Measurements from ENCODE around the gene FNBP1.

FNBP1 gene

DNA sequence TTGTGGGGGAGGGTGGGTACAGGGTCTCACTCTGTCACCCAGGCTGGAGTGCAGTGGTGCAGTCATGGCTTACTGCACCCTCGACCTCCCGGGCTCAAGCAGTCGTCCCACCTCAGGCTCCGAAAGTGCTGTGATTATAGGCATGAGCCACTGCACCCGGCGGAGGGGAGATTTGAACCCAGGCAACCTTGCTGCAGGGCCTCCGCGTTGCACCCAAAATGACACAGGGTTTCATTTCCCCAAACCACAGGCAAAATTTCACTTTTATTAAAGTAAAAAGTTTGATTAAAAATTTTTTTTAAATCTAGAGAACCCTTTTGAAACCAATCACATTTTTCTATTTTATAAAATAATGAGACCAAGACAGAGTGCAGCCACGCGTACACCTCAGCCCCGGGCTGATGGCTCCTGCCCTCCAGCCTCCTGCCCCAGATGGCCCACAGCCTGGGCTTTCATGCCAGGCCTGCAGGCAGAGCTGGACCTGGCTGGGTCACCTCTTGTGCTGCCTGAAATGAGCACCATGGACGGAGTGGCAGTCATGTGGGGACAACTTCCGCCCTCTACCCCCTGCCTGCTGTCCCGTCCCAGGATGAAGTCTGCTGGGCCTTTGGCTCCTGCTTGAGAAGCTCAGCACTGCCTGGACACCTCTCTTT lies 177.2 kb downstream of the FNBP1 start:
- TF ChIP-seq, protein P1, sequence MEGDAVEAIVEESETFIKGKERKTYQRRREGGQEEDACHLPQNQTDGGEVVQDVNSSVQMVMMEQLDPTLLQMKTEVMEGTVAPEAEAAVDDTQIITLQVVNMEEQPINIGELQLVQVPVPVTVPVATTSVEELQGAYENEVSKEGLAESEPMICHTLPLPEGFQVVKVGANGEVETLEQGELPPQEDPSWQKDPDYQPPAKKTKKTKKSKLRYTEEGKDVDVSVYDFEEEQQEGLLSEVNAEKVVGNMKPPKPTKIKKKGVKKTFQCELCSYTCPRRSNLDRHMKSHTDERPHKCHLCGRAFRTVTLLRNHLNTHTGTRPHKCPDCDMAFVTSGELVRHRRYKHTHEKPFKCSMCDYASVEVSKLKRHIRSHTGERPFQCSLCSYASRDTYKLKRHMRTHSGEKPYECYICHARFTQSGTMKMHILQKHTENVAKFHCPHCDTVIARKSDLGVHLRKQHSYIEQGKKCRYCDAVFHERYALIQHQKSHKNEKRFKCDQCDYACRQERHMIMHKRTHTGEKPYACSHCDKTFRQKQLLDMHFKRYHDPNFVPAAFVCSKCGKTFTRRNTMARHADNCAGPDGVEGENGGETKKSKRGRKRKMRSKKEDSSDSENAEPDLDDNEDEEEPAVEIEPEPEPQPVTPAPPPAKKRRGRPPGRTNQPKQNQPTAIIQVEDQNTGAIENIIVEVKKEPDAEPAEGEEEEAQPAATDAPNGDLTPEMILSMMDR (IDR thresholded peaks at IDR 0.05; ENCODE audit: borderline replicate concordance, insufficient read depth, low read depth, low read length): no peak
- no peak overlapping the region for H3K4me3 ChIP-seq (ENCODE audit: low read depth, low read length)

- TF ChIP-seq, protein P1 (IDR thresholded peaks at IDR 0.05; ENCODE audit: borderline replicate concordance, insufficient read depth, low read depth, low read length): no peak
- H3K4me3 ChIP-seq (ENCODE audit: low read depth, low read length): no peak overlapping the region
Measured at GRCh38 chr9:129864991-129865647, 177.9 kb downstream of the FNBP1 start.

DNA sequence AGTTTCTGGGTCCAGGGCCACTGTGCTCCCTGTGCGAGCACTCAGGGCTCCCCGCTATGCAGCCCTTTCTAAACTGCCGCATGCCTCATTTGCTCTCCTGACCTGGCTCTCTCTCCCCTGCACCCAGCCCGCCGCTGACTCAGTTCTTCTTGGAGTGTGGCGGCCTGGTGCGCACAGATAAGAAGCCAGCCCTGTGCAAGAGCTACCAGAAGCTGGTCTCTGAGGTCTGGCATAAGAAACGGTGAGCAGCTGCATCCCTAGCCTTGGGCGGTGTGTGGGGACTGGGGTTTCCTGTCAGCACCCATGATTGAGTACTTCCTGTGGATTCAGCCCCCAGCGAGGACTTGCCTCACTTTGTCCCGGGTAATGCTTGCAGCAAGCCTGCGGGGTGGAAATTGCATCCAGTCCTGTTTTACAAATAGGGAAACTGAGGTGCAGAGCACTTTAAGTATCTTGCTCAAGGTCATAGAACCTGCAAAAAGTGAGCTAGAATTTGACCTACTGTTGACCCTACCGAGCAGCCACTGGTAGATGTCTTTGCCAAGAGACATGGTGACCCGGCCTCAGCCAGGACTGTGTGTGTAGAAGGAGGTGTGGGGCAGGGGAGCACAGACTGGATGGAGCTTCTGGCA lies 179.8 kb downstream of the FNBP1 start:
- TF ChIP-seq, protein P1 (IDR thresholded peaks at IDR 0.05; ENCODE audit: borderline replicate concordance, insufficient read depth, low read depth, low read length): no peak
- H3K4me3 ChIP-seq (ENCODE audit: low read depth, low read length): no peak overlapping the region

- TF ChIP-seq, protein P1 (IDR thresholded peaks at IDR 0.05; ENCODE audit: borderline replicate concordance, insufficient read depth, low read depth, low read length): no peak
- no peak overlapping the region for H3K4me3 ChIP-seq (ENCODE audit: low read depth, low read length)
Measured at GRCh38 chr9:129861447-129861827, 181.6 kb downstream of the FNBP1 start.

DNA sequence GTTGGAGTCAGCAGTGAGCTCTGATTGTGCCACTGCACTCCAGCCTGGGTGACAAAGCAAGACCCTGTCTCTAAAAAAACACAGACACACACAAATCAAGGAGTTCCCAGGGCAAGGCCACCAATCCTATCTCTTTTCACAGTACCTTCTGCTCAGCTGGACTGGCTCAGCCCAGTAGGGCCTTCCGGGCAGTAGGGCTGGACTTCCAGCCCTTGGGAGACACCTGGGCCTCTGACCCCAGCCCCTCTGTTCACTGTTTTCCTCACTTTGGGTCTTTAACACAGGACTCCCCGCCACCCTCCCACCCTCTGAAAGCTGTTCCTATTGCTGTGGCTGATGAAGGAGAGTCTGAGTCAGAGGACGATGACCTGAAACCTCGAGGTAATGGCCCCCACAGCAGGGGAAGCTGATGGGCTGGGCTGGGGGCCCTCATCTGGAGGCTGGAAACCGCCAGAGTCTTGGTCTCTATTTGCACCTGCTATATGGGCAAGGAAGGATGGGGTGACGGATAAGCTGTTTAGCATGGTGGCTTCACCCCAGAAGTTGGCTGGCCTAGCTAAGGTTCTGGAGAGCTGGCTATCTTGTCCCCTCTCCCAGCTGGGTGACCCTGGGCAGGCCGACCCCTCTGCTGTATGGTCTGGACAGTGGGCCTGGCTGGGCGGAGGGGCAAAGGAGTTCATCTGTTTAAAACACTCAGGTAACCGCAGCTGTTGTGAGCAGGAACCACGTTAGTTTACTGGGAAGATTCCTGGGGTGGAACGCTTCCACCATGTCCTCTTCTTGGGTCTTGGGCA lies 182.1 kb downstream of the FNBP1 start:
- TF ChIP-seq, protein P1 (IDR thresholded peaks at IDR 0.05; ENCODE audit: borderline replicate concordance, insufficient read depth, low read depth, low read length): no peak
- no peak overlapping the region for H3K4me3 ChIP-seq (ENCODE audit: low read depth, low read length)

- H3K4me3 ChIP-seq (ENCODE audit: low read depth, low read length): no peak overlapping the region
- TF ChIP-seq, protein P1 (IDR thresholded peaks at IDR 0.05; ENCODE audit: borderline replicate concordance, insufficient read depth, low read depth, low read length): no peak
Measured at GRCh38 chr9:129858167-129858962, 184.6 kb downstream of the FNBP1 start.

Measured in GM12875 (cell line).